DOHH2 (cell line): ENCODE data around the gene VSIG10L2.
"Not testable (repeated sequence)": the region's sequence is repeated elsewhere in the genome, so short reads cannot be mapped to it uniquely, and the experiment has no call there.

Experiments used
- EZH2phosphoT487 ChIP-seq: fragments of 200-600 bp; sonication (generic); IDR thresholded peaks from 2 replicates; pipeline ENCODE4 v1.6.1; 2017; ENCODE audit warnings: borderline replicate concordance, mild to moderate bottlenecking, antibody characterized with exemption, low read length, moderate library complexity, mixed read lengths
- TF ChIP-seq, protein P1 (sequence below): fragments of 200-600 bp; sonication (generic); IDR thresholded peaks from one replicate; pipeline ENCODE4 v1.5.1; 2014; ENCODE audit warnings: antibody characterized with exemption, mild to moderate bottlenecking, low read depth, low read length; ENCODE audit not compliant: poor library complexity, severe bottlenecking

DNA sequence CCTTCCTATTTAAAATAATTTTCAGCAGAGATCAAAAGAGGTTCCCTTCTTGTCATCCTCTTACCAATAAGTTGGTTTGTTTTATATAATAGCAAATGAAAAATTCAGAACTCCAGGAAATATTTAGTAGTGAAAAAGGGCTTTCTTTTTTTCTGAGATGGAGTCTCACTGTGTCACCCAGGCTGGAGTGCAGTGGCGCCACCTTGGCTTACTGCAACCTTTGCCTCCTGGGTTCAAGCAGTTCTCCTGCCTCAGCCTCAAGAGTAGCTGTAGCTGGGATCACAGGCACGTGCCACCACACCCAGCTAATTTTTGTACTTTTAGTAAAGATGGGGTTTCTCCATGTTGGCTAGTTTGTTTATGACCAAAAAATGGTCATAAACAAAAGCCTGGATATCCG lies 31.2 kb upstream of the VSIG10L2 start:
- TF ChIP-seq, protein P1, sequence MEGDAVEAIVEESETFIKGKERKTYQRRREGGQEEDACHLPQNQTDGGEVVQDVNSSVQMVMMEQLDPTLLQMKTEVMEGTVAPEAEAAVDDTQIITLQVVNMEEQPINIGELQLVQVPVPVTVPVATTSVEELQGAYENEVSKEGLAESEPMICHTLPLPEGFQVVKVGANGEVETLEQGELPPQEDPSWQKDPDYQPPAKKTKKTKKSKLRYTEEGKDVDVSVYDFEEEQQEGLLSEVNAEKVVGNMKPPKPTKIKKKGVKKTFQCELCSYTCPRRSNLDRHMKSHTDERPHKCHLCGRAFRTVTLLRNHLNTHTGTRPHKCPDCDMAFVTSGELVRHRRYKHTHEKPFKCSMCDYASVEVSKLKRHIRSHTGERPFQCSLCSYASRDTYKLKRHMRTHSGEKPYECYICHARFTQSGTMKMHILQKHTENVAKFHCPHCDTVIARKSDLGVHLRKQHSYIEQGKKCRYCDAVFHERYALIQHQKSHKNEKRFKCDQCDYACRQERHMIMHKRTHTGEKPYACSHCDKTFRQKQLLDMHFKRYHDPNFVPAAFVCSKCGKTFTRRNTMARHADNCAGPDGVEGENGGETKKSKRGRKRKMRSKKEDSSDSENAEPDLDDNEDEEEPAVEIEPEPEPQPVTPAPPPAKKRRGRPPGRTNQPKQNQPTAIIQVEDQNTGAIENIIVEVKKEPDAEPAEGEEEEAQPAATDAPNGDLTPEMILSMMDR, result peak; percentile 17
- not testable (repeated sequence) for TF ChIP-seq EZH2phosphoT487
